Gastroesophageal sphincter (tissue), 3 donors: ENCODE data around the gene CAD.

Source experiments
- CTCF ChIP-seq, 4 experiments: fragments of 200-600 bp in 2 of 4; fragments of 450-650 bp in 2 of 4; sonication (generic) in 1 of 4; IDR thresholded peaks; one replicate each; pipeline ENCODE4 v1.5.1; 2017 to 2019; ENCODE audit warnings: antibody characterized with exemption in 4 of 4, mild to moderate bottlenecking in 2 of 4, moderate library complexity in 2 of 4
- POLR2A ChIP-seq, 2 donors: fragments of 450-650 bp; IDR thresholded peaks; one replicate each; pipeline ENCODE4 v1.6.1; 2017; ENCODE audit warnings: antibody characterized with exemption in 2 of 2, mild to moderate bottlenecking in 2 of 2, moderate library complexity in 1 of 2
- POLR2AphosphoS5 ChIP-seq: sonication (generic); formaldehyde crosslinking; IDR thresholded peaks from one replicate; pipeline ENCODE4 v1.6.1; 2017; ENCODE audit warnings: antibody characterized with exemption

GRCh38 chr2:27202854-27203253 is 14.3 kb upstream of the CAD start:
- no peak for TF ChIP-seq CTCF (IDR thresholded peaks at IDR 0.05)
- no peak for TF ChIP-seq POLR2A (IDR thresholded peaks at IDR 0.05)
- no peak for TF ChIP-seq POLR2AphosphoS5
